IPS DF 4.7 (cell line): ENCODE data around the gene TMEM39B.
"Not testable (repeated sequence)": the region's sequence is repeated elsewhere in the genome, so short reads cannot be mapped to it uniquely, and the experiment has no call there.

Experiments
- DNase-seq: peaks from one replicate; pipeline ENCODE4 v3.0.0-alpha.2; 2013; ENCODE audit warnings: low spot score; ENCODE audit errors: extremely low read depth

Gene TMEM39B

DNA sequence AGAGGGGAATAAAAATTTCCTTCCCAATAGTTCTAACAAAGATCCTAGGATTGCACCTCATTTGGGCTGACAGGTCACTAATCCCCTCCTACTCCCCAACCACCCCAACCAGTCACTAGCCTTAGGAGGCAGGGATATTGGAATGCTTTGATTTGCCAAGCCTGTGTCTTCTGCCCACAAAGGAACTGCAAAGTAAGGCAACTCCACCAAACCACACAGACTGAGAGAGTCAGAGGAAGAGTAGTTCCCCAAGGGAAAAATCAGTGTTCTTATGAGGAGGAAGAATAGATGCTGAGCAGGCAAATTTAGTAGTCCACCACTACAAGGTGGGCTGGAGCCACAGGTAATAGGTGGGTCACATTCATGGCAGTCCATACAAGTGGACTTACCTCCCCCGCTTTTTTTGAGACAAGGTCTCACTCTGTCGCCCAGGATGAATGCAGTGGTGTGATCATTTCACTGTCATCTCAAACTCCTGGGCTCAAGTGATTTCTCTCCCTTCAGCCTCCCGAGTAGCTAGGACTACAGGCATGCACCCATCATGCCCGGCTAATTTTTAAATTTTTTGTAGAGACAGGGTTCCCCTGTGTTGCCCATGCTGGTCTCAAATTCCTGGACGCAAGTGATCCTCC is 3.7 kb upstream of the TMEM39B start:
- DNase-seq, result no peak

DNA sequence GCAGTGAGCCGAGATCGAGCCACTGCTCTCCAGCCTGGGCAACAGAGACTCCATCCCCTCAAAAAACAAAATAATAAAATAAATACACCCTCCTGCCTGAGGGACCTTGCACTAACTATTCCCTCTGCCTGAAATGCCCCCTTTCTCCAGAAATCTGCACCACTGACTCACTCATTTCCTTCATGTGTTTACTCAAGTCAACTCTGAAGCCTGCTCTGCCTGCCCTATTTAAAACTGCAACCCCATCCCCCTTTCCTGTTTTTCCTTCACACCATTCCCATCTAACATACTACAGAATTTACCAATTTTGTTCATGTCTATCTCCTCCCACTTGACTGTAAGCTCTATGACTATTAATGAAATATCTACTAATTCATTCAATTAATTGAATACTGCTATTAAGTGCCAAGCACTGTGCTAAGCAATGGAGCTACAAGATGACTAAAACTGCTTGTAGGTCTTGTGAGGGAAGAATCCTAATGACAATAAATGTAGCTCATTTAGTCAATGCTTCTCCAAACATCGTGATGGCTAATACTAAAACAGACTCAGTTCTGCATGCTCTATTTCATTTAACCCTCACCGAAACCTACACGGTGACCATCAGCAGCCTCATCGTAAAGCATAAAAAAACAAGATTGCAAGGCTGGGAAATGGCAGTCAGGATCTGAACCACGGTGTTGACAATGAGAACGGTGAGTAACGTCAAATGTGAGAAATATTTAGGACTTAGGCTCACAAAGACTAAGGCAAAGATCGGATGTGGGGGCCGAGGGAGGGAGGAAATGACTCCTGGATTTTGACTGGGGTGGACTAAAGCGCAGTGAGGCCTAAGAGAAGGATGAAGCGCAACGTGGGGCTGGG is 749 bp upstream of the TMEM39B start:
- DNase-seq, result no peak

DNA sequence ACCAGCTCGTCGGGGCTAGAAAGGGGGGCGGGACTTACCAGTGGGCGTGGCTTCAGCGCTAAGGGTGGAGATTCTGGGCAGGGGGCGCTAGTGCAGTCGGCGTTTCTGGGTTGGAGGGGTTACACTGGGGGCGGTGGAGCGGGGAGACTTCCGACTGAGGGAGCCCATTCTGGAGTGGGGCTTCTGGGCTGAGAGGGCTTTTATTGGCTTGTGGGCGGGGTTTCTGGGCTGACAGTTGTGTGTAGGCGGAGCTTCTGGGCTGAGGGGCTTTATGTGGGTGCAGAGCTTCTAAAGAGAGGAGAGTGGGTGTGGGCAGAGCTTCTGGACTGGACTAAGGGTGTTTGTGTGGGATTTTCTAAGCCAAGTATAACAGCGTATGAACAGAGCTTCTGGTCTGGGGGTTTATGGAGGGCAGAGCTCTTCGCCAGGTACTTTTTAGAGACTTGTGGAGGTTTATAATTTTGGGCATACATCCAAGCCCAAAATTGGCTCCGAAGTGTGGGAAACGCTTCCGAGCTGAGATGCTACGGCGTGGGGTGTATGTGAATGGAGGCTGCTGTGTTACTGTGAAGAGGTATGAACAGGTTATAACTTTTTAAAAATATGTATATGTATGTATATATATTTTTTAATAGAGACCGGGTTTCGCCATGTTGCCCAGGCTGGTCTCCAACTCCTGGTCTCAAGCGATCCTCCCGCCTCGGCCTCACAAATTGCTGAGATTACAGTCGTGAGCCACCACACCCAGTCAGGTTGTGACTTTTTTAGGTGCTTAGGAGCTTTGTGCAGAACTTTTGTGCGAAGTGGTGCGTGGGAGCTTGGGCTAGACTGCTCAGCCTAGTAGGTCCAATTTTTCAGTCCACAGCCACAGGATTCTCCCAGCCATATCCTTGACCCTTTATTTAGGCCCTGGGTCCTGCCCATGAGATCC is 825 bp downstream of the TMEM39B start:
- peak; percentile 84 for DNase-seq

GRCh38 chr1:32074841-32075240 is 2.1 kb downstream of the TMEM39B start:
- no peak for DNase-seq

- no peak for DNase-seq
Observed at GRCh38 chr1:32077451-32077850, 4.7 kb downstream of the TMEM39B start.

DNA sequence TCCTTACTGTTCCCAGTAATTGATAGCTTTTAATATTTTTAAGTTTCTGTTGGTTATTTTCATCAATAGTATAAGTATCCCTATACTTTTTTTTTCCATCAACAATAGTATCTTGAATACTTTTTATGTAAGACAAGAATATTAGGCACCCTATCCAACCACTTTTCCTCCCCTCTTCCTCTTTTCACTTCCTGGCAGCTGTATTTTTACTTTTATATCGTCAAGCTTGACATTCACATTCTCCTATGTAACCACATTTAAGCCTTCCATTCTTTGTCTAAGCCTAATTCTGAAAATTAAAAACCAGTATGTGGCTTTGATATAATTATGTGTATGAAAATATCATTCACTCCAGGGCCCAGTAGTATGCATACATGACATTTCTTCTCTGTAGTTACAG is 9.3 kb downstream of the TMEM39B start:
- DNase-seq, result no peak

GRCh38 chr1:32086381-32086780 is 13.6 kb downstream of the TMEM39B start:
- DNase-seq, result not testable (repeated sequence)

- no peak for DNase-seq
Observed at GRCh38 chr1:32091176-32091575, 18.4 kb downstream of the TMEM39B start.

- no peak for DNase-seq
Observed at GRCh38 chr1:32091591-32091990, 18.9 kb downstream of the TMEM39B start.

GRCh38 chr1:32094746-32095521 is 22.2 kb downstream of the TMEM39B start:
- no peak for DNase-seq

GRCh38 chr1:32099426-32099825 is 26.7 kb downstream of the TMEM39B start:
- no peak for DNase-seq

DNA sequence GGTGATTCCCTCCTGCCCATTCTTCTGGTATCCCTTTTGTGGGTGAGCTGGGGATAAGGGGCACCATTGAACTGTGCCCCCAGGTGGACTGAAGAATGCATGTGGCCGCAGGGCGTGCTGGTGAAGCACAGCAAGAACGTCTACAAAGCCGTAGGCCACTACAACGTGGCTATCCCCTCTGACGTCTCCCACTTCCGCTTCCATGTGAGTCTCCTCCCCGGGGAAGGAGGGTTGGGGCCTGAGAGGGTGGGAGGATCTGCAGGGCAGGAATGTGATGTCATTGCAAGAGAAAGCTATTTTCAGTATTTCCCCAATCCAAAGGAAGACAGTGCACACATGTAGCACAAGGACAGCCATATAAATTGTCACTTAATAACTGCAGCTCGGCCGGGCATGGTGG is 27.6 kb downstream of the TMEM39B start:
- DNase-seq, result no peak

DNA sequence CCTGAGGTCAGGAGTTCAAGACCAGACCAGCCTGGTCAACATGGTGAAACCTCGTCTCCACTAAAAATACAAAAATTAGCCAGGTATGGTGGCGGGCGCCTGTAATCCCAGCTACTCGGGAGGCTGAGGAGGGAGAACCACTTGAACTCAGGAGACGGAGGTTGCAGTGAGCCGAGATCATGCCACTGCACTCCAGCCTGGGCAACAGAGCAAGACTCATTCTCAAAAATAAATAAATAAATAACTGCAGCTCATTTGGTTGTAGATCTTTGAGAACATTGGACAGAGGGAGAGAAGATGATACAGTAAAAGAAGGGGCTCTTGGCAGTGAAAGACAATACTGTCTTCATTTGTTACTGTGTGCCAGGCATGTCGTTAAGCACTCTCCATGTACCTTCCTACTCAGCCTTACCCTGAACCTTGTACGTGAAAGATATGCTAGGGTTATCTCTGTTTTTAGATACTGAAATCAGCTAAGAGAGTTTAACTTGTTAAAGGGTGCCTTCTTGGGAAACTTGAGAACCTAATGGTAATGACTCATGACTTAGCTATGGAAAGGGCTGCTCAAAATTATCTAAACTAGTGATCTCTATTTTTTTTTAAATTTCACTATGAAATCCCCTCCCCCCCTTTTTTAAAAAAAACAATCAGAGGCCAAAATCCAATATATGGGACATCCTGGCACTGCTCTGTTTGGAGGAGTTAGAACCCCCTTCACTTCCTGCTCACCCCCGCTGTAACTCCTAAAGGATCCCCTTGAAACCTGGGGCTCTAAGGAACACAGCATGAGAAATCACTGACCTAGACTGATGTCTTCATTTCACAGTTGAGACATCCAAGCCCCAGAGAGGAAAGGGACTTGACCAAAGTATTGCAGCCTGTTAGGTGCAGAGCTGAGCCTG is 28.3 kb downstream of the TMEM39B start:
- no peak for DNase-seq

GRCh38 chr1:32104127-32104526 is 31.4 kb downstream of the TMEM39B start:
- DNase-seq, result no peak

GRCh38 chr1:32105338-32105737 is 32.6 kb downstream of the TMEM39B start:
- no peak for DNase-seq

GRCh38 chr1:32106663-32107275 is 34.0 kb downstream of the TMEM39B start:
- DNase-seq, result no peak

DNA sequence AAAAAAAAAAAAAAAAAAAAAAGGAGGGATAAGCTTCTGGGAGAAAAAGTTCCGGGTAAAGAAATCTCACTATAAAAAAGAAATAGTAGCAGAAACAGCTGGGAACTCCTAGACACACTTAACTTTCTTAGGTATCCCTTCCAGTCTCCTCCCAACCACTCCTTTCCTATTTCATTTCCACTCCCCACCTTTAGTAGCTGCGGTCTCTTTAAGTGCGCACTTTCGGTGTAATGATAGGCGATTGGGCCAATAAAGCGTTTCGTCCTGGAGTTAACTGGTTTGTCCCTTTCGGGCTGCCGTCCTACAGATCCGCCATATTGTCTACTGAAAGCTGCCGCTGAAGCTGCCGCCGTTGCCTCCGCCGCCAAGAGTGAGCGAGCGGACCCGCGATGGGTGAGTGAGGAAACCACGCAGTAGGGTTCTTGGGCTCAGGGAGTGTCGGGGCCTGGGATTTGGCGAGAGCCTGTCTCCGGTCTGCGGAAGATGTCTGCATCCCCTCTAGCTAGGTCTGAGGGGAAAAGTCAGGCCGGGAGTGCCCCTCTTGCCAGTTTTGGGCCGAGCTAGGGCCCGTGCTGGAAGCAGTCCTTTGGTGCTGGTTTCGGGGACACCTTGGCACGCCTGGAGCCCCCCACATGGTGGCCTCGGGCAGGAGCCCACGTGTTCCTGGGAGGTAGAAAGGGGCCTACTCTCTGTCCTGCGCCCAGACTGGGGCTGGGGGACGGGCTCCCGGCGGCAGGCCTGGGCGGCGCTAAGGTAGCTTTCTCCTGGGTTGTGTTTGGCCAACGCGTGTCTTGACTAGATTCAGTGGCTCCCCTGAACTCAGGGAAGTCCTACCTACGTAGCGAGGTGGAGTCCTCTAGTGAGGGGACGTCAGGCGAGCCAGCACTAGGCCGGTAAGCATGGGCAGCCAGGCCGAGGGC is 35.3 kb downstream of the TMEM39B start, which contains the start of gene KPNA6:
TSS of gene KPNA6 (plus strand) at position 315 of the 920 bp plus-strand sequence. CDS start at position 390, 75 bp downstream.
- DNase-seq, result peak; percentile 93

- DNase-seq, result no peak
Observed at GRCh38 chr1:32111040-32111623, 38.4 kb downstream of the TMEM39B start.
